NOMO-1 treated with DMSO at 0.1 percent for 48 hours (cell line): ENCODE results near the gene RBM14.
"Not testable (repeated sequence)": the region's sequence is repeated elsewhere in the genome, so short reads cannot be mapped to it uniquely, and the experiment has no call there.

ENCODE experiments used
- DNase-seq: peaks from one replicate; lab custom pipeline; 2025; ENCODE audit not compliant: unreplicated experiment; lab: John Stamatoyannopoulos, UW

Gene RBM14

GRCh38 chr11:66598993-66599392, 17.4 kb upstream of the RBM14 start:
- no peak for DNase-seq

- DNase-seq, result no peak
These were observed 16.2 kb upstream of the RBM14 start for GRCh38 chr11:66600219-66600618.

- peak; percentile 34 for DNase-seq
These were observed 15.7 kb upstream of the RBM14 start for GRCh38 chr11:66600631-66601233.

GRCh38 chr11:66603072-66603471, 13.4 kb upstream of the RBM14 start:
- no peak for DNase-seq

- no peak for DNase-seq
These were observed 12.3 kb upstream of the RBM14 start for GRCh38 chr11:66604155-66604554.

GRCh38 chr11:66606608-66607007, 9.8 kb upstream of the RBM14 start:
- DNase-seq, result not testable (repeated sequence)

GRCh38 chr11:66607126-66607834, 9.2 kb upstream of the RBM14 start:
- peak; percentile 16 for DNase-seq

GRCh38 chr11:66609721-66610617, 6.5 kb upstream of the RBM14 start:
- DNase-seq, result no peak

- no peak for DNase-seq
These were observed 4.0 kb upstream of the RBM14 start for GRCh38 chr11:66612458-66612857.

GRCh38 chr11:66614073-66614472, 2.4 kb upstream of the RBM14 start:
- DNase-seq, result no peak

GRCh38 chr11:66617155-66617834, 865 bp downstream of the RBM14 start:
- peak; percentile 57 for DNase-seq

GRCh38 chr11:66619080-66619554, 2.7 kb downstream of the RBM14 start:
- peak; percentile 94 for DNase-seq

GRCh38 chr11:66624450-66624849, 8.0 kb downstream of the RBM14 start:
- no peak for DNase-seq

- DNase-seq, result no peak
These were observed 8.8 kb downstream of the RBM14 start for GRCh38 chr11:66625041-66625751.

- DNase-seq, result no peak
These were observed 9.3 kb downstream of the RBM14 start for GRCh38 chr11:66625752-66626149.

- DNase-seq, result no peak
These were observed 10.0 kb downstream of the RBM14 start for GRCh38 chr11:66626382-66626781.

- no peak for DNase-seq
These were observed 10.5 kb downstream of the RBM14 start for GRCh38 chr11:66626926-66627325.

GRCh38 chr11:66628061-66628603, 11.7 kb downstream of the RBM14 start:
- no peak for DNase-seq

GRCh38 chr11:66629356-66629755, 12.9 kb downstream of the RBM14 start:
- no peak for DNase-seq

- no peak for DNase-seq
These were observed 15.5 kb downstream of the RBM14 start for GRCh38 chr11:66631883-66632282.
